Prostate gland (tissue), 2 donors: ENCODE measurements around the gene ENOX2. TPM values are rescaled to one million over a fixed set of nuclear protein-coding genes. Genes with fewer than 3 reads are reported as not detected.

Source experiments
- DNase-seq: peaks from one replicate; pipeline ENCODE4 v3.0.0-alpha.2; 2019; ENCODE audit warnings: low spot score
- H3K27ac ChIP-seq, 2 donors: fragments of 200-600 bp; sonication (generic); 2 replicates each; pipeline ENCODE4 v1.5.1; 2017 to 2019
- H3K27me3 ChIP-seq: fragments of 200-600 bp; sonication (generic); replicated peaks from 2 replicates; pipeline ENCODE4 v1.5.1; 2019; ENCODE audit not compliant: insufficient read depth
- H3K36me3 ChIP-seq, 2 donors: fragments of 200-600 bp; sonication (generic); 1 replicate in 1 of 2; 2 replicates in 1 of 2; pipeline versions ENCODE4 v1.5.1 to v1.8.1; 2017 to 2019
- H3K4me1 ChIP-seq: fragments of 200-600 bp; sonication (generic); replicated peaks from 2 replicates; pipeline ENCODE4 v1.5.1; 2019
- H3K4me3 ChIP-seq, 2 donors: fragments of 200-600 bp; sonication (generic); 2 replicates each; pipeline ENCODE4 v1.5.1; 2017 to 2019
- H3K9me3 ChIP-seq: fragments of 200-600 bp; sonication (generic); 2 replicates; pipeline ENCODE4 v1.5.1; 2017
- POLR2A ChIP-seq: fragments of 450-650 bp; IDR thresholded peaks from one replicate; pipeline ENCODE4 v1.6.1; 2016; ENCODE audit warnings: antibody characterized with exemption, mild to moderate bottlenecking
- POLR2AphosphoS5 ChIP-seq: sonication (generic); formaldehyde crosslinking; IDR thresholded peaks from one replicate; pipeline ENCODE4 v1.6.1; 2017; ENCODE audit warnings: antibody characterized with exemption
- WGBS: methylation state at CpG from one replicate; pipeline ENCODE4 v1.1.5; 2018; 5-methylcytosine and 5-hydroxymethylcytosine counted together
- intact Hi-C: fragments of 100-400 bp; cut with DNase I; formaldehyde crosslinking; loops from one replicate; pipeline ENCODE4 v1.14.2; 2022
- total RNA-seq, 2 donors: library from RNA; depleted of rRNA; stranded (reverse); fragments of >200 nt; gene quantifications; one replicate each; pipeline ENCODE4 v1.1.0, GENCODE V29; 2016
- TF ChIP-seq, protein P1 (sequence below), 4 experiments: fragments of 200-600 bp in 2 of 4; fragments of 450-650 bp in 2 of 4; sonication (generic) in 2 of 4; IDR thresholded peaks; 1 replicate in 3 of 4; 2 replicates in 1 of 4; pipeline ENCODE4 v1.5.1; 2016 to 2019; ENCODE audit warnings: antibody characterized with exemption in 4 of 4, mild to moderate bottlenecking in 2 of 4, moderate library complexity in 2 of 4

The ENOX2 gene
- total RNA-seq, result 10 to 100 TPM; 21.6 to 27.5 TPM

- peak within 1 kb of the TSS; percentile 60 to 65 for H3K27ac ChIP-seq
- peak within 1 kb of the TSS; percentile 50 to 52 for H3K4me3 ChIP-seq
- no peaks in the 10 kb centered on the region for H3K9me3 ChIP-seq
- TF ChIP-seq POLR2AphosphoS5 (peak; percentile 89), POLR2A (peak; percentile 72)
- TF ChIP-seq, protein P1, sequence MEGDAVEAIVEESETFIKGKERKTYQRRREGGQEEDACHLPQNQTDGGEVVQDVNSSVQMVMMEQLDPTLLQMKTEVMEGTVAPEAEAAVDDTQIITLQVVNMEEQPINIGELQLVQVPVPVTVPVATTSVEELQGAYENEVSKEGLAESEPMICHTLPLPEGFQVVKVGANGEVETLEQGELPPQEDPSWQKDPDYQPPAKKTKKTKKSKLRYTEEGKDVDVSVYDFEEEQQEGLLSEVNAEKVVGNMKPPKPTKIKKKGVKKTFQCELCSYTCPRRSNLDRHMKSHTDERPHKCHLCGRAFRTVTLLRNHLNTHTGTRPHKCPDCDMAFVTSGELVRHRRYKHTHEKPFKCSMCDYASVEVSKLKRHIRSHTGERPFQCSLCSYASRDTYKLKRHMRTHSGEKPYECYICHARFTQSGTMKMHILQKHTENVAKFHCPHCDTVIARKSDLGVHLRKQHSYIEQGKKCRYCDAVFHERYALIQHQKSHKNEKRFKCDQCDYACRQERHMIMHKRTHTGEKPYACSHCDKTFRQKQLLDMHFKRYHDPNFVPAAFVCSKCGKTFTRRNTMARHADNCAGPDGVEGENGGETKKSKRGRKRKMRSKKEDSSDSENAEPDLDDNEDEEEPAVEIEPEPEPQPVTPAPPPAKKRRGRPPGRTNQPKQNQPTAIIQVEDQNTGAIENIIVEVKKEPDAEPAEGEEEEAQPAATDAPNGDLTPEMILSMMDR (IDR thresholded peaks at IDR 0.05), result peak in 2 of 4 experiments; percentile 30 to 37
- no peaks in the 10 kb centered on the region for H3K27me3 ChIP-seq
- peak; percentile 92 for DNase-seq
- no peaks in the 10 kb centered on the region for H3K4me1 ChIP-seq
- intact Hi-C loops, result no loop called here
- no peaks in the 10 kb centered on the region for H3K36me3 ChIP-seq
- WGBS, result under 1% methylated on average over 23 of the region's 50 CpGs
Observed at GRCh38 chrX:130902783-130903613, at the start of gene ENOX2. TSS of gene ENOX2 (minus strand) at chrX:130903209. CDS start at chrX:130703216, 199,993 bp downstream.

DNA sequence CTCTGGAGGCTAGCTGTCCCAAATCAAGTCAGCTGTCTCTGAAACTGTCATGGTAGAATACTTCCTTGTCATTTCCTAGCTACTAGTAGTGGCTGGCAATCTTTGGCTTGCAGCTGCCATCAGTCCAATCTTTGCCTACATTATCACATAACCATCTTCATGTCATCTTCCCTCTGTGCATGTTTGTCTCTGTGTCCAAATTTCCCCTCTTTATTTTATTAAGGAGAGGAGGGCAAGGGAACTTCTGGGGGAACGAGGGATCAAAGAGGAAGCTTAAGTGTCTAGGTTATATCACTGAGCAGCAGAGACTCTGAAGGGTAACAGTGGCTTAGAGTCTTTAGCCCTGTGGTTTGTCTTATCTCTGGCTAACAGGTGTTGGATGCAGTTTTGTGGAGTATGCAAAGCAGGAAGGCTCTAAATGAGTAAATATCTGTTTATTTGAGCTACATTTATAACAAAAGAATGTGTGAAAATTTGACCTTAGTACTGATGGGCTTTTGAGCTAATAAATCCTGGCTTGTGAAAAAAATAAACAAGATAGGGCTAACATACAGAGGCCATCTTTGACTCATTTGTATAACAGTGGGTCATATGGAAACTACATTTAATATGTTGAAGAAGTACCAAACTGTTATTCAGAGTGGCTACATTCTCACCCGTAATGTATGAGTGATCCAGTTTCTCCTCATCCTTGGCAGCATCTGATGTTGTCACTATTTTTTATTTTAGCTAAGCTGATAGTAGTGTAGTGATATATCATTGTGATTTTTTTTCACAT, 49.4 kb upstream of the ENOX2 start:
- intact Hi-C loops, result no loop called here
- no peak for DNase-seq
- H3K27ac ChIP-seq, result no peak overlapping the region
- no peak for TF ChIP-seq POLR2AphosphoS5
- TF ChIP-seq, protein P1 (IDR thresholded peaks at IDR 0.05), result no peak
- no peaks in the 10 kb centered on the region for H3K4me1 ChIP-seq
- H3K9me3 ChIP-seq, result no peaks in the 10 kb centered on the region
- 47% methylated on average over 2 of the region's 2 CpGs for WGBS
- H3K4me3 ChIP-seq, result no peak overlapping the region
- no peaks in the 10 kb centered on the region for H3K36me3 ChIP-seq
- H3K27me3 ChIP-seq, result no peaks in the 10 kb centered on the region

- DNase-seq, result no peak
- Histone ChIP-seq H3K9me3 (no peaks in the 10 kb centered on the region), H3K27ac (no peak overlapping the region), H3K4me1 (no peaks in the 10 kb centered on the region), H3K27me3 (no peaks in the 10 kb centered on the region), H3K4me3 (no peak overlapping the region), H3K36me3 (no peaks in the 10 kb centered on the region)
- intact Hi-C loops, result no loop called here
- WGBS, result 33% methylated on average over 2 of the region's 2 CpGs
- no peak for TF ChIP-seq POLR2A
- TF ChIP-seq, protein P1 (IDR thresholded peaks at IDR 0.05), result no peak
- TF ChIP-seq POLR2AphosphoS5, result no peak
Observed at GRCh38 chrX:130944230-130944629, 41.2 kb upstream of the ENOX2 start.

GRCh38 chrX:130937101-130937500, 34.1 kb upstream of the ENOX2 start:
- intact Hi-C loops, result no loop called here

More at GRCh38 chrX:130937101-130937500, 34.1 kb upstream of the ENOX2 start:
- no peaks in the 10 kb centered on the region for H3K36me3 ChIP-seq
- H3K4me3 ChIP-seq, result no peak overlapping the region
- no peaks in the 10 kb centered on the region for H3K9me3 ChIP-seq
- DNase-seq, result no peak
- H3K4me1 ChIP-seq, result no peaks in the 10 kb centered on the region
- H3K27me3 ChIP-seq, result no peaks in the 10 kb centered on the region
- TF ChIP-seq, protein P1 (IDR thresholded peaks at IDR 0.05), result no peak
- no peak for TF ChIP-seq POLR2A
- no peak for TF ChIP-seq POLR2AphosphoS5
- H3K27ac ChIP-seq, result no peak overlapping the region
